Measurements from ENCODE around the gene NXT1.
"Not testable (repeated sequence)": the region's sequence is repeated elsewhere in the genome, so short reads cannot be mapped to it uniquely, and the experiment has no call there.

DNA sequence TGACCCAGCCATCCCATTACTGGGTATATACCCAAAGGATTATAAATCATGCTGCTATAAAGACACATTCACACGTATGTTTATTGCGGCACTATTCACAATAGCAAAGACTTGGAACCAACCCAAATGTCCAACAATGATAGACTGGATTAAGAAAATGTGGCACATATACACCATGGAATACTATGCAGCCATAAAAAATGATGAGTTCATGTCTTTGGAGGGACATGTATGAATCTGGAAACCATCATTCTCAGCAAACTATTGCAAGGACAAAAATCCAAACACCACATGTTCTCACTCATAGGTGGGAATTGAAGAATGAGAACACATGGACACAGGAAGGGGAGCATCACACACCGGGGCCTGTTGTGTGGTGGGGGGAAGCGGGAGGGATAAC is 43.2 kb upstream of the NXT1 start:
- TF ChIP-seq, protein P1, sequence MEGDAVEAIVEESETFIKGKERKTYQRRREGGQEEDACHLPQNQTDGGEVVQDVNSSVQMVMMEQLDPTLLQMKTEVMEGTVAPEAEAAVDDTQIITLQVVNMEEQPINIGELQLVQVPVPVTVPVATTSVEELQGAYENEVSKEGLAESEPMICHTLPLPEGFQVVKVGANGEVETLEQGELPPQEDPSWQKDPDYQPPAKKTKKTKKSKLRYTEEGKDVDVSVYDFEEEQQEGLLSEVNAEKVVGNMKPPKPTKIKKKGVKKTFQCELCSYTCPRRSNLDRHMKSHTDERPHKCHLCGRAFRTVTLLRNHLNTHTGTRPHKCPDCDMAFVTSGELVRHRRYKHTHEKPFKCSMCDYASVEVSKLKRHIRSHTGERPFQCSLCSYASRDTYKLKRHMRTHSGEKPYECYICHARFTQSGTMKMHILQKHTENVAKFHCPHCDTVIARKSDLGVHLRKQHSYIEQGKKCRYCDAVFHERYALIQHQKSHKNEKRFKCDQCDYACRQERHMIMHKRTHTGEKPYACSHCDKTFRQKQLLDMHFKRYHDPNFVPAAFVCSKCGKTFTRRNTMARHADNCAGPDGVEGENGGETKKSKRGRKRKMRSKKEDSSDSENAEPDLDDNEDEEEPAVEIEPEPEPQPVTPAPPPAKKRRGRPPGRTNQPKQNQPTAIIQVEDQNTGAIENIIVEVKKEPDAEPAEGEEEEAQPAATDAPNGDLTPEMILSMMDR (IDR thresholded peaks at IDR 0.05; ENCODE audit: insufficient read depth, low read depth, low read length) = not testable (repeated sequence)
- TF ChIP-seq EZH2 (IDR thresholded peaks at IDR 0.05; ENCODE audit: insufficient read depth, low read length) = not testable (repeated sequence)
